Superior temporal gyrus (tissue), 1 donor: ENCODE data around the gene ULK3.

Source experiments
- DNase-seq: peaks from one replicate; pipeline ENCODE4 v3.0.0-alpha.2; 2016; ENCODE audit errors: extremely low spot score

The ULK3 gene

DNA sequence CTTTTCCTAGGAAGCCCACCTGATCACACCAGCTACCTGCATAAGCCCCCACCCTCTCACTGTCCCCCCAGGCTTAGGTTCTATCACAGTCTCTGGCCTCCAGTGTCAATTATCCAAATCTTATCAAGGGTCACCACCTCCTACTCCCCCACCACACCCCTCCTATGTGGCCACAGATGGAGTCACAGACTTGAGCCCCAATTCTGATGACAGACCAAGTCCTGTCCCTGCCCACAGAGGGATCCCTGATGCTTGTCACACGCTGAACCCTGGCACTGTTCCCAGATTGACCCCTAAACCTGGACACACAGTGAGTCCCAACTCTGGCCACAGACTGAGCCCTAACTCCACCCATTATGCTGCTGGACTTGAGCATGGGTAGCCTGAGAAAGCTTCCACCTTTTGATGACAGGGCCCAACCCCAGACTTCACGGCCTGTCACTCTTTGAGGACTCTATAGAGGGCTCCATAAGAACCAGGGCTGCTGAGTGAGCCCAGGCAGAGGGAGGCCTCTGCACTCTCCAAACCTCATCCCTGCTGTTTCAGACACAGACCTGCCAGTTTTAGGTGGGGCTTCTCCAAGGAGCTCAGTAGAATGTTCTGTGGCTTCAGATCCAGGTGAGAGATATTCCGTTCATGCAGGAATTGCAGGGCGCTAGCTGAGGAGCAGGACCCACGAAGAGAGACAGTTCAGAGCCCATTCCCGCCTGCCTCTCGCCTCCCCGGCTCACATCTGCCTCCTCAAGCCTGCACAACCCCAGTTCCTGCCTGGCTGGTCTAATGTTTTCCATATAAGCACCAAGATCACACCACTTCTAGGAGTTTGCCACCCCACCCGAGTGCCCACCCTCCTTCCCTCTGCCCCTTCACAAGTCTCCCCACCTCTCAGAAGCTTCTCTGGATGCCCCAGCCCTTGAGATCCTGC lies 1.8 kb downstream of the ULK3 start:
- no peak for DNase-seq

DNA sequence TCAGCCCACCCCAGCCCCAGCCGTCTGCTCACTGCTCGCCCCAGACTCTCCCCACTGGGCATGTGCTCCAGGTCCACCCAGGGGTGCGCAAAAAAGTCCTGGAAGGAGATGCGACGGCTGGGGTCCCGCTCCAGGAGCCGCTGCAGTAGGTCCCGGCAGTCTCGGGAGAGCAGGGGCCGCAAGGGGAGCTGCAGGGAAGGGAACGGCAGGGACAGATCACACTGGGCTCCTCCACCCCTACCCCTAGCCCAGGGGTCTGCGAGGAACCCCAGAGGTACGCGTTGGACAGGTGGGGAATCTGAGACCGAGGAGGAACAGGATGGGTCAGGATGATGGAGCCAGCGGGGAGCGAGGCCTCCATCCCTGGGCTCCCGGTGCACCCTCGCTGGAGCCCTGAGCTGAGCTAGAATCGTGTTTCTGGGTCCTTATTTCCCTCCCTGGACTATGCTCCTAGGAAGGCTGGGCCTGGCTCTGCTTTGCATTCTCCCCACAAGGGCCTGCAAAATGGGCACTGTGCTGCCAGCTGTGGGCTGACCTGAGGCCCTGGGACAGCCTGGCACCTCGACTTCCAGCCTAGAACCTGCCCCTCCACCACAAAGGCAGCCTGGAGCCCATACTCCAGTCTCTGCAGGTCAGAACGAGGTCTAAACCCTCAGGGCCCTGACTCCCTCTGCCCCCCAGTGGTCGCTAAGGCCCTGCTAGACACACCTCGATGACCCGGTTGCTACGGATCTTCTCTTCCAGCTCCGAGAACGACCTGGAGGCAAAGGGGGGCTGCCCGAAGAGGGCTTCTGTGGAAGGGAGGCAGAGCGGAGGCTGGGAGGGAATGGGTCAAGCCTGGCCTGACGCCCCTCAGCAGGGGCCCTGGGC lies 3.2 kb downstream of the ULK3 start:
- no peak for DNase-seq

DNA sequence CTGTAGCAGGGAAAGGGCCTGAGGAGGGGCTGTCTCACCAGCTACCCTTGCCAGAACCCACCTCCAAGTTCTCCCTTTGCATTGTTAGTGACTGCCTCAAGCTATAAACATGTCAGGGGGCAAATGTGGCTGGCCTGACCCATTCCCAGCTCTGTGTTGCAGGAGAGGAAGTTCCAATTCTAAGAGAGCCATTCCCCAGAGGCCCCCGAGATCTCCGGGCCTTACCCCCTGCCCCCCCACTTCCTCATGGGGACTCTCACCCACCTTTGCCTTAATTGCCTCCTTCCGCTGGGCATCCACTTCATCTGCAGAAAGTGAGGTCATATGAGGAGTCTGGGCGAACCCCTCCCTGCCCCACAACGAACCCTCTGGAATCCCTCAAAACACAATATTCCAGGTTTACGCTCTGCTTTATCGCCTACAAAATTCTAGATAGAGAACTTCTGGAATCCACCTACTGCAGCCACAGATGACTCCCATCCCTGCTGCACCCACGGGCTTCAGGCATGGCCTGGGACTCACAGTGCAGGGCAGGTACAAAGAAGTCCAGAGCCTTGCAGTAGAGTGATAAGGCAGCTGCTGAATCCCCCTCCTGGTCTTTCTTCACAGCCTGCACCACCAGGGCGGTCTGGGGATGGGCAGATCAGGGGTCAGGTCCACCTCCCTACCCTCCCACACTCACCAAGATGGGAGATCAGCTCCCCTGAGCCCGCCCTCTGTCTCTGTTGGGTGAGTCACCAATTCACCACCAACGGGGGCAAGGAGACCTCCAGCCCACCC lies 4.0 kb downstream of the ULK3 start:
- DNase-seq, result no peak

DNA sequence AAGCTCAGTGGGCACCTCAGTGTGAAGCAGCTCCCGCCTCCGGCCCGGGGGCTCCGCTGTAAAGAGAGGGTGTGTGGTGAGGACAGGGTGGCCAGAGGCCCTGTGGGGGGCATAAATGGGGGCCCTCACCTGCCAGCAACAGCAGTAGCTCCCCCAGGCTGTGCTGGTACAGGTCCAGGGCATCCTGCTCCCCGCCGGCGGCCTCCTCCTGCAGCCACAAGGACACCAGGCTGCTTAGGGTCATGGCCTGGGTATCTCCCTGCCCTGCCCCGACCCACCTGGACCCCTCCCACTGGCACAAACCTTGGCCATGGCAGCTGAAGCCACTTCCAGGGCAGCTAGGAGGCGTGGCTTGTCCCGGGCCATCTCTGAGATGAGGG lies 4.8 kb downstream of the ULK3 start:
- DNase-seq, result no peak

DNA sequence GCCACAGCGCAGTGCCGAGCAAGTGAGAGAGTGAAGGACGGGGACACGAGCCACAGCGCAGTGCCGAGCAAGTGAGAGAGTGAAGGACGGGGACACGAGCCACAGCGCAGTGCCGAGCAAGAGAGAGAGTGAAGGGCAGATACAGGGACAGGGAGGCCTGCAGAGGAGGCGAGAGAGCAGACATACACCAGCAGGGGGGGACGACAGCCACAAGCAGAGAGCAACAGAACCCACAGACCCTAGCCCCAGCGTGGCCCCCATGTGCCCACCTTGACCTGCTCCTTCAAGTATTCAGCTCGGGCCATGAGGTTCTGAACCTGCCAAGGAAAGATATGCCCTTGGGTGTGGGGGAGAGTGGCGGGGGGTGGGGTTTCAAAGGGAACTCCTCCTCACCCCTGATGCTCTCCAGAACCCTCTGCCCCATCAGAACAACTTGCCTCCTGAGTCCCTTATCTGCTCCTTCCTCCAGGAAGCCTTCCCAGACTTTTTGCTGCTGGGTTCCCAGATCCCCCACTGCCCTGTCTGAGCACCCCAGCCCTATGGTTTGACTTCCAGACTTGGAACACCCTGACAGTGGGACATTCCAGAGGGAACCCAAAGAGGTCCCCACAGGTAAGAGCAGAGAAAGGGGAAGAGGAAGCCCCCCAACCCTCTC lies 5.3 kb downstream of the ULK3 start:
- no peak for DNase-seq

DNA sequence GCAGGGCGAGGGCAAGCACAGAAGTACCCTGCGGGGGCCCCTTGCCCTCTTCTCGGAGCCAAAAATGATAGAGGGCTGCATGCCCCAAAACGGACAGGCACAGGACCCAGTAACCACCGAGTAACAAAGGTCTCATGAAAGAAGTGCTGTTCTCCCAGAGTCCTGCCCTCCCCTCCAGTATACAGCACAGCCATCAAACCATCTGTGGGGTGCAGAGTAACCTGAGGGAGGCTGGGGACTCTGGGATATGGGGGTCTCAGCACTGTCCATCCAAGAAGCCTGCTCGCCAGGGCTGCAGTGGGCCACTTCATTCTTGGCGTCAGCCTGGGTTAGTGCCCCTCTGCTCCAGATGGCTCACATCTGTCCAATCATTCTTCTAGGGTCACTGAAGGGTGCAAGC lies 6.1 kb downstream of the ULK3 start:
- no peak for DNase-seq

DNA sequence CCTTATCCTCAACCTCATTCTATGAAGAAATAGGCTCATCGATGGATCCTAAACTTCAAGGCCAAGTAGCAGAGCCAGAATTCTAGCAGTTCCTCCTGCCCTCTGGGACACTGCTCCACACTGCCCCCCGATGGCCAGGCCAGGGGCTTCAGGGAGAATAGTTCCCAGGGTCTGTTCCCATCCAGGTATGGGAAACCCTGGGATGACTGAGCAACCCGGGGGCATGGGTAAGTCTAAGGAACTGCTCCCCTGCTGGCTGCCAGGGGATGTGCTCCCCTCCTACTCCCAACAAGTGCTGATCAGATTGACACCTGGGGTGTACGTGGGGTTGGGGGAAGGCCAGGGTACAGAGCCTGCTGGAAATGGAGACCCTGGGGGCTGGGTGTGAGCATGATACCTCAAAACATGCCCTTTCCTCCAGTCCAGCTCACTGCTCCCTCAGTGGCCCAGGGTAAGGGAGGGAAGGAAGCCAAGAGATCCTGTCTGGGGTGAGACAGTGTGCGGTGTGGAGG lies 7.6 kb downstream of the ULK3 start:
- peak; percentile 51 for DNase-seq

DNA sequence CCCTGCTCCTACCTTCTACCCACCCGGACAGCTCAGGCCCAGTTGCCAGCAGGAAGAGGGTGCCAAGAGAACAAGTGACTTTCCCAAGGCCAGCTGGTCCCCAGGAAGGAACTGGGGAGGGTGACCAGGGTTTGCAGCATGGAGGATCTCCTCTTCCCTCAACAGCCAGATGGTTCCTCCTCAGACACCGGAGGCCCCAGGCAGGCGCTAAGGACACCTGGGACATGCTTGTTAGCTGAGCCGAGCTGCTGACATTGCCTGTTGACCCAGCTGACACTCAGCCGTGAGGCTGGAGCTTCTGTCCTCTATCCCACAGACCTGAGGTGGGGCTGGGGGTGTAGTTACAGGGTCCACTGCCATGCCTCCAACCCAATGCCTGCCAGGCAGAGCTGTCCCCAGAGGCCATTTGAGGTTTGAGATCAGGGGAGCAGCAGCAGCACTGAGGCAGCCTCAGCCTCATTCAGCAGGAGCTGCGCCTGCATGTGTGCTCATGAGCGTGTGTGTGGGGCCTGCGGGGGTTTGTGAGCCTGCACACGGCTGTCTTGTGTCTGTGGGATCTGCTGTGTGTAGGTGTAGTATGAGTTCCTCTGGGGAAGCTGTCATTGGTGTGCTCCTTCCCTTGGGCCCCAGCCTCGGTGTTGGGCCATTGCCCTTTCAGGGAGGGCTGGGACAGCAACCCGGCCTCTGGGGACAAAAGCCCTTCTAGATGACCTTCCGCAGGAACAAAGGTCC lies 9.4 kb downstream of the ULK3 start:
- no peak for DNase-seq

DNA sequence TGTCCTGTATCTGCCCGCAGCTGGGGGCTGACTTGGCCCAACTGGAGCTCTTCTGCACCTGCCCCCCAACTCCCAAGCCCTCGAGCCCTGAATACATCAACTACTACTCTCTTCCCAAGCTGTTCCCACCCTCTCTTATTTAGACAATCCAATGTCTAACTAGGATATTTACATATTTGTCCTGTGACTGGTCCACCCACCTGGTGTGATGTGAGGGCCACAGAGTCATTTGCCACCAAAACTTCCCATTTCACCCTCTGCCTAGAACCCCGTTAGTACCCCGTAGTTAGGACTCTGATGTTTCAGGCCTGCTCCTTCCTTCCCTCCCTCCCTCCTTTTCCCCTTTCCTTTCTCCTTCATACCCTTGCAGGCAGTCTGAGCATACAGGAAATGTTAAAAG lies 10.1 kb downstream of the ULK3 start:
- DNase-seq, result no peak

DNA sequence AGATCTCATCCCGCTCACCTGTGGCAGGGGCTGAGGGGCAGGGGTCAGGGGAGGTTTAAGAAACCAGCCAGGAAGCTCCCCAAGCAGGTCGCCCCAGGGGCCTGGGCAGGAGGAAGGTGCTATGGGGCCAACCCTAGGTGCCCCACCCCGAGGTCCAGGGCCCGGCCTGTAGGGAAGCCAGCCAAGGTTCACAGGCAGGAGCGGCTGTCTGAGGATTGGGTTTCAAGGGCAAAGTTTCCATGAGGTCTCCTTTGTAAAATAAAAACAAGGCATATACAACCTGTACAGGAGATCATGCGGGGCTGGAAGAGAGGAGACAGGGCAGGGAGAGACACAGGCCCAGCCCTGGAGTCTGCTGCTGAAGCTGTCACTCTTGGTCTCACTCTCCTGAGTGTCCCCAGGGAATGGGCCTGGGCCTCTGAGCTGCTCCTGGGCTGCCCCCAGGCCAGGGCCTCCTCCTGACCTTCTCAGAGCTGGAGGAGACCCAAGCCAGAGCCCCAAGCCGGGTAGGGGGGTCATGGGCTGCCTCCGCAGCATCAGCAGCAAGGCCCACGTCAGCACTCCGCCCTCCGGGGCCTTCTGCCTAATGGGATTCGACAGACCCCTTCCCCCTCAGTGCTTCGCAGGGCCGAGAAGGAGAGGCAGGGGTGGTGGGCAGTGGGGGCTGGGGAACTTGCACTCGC lies 11.0 kb downstream of the ULK3 start:
- no peak for DNase-seq

DNA sequence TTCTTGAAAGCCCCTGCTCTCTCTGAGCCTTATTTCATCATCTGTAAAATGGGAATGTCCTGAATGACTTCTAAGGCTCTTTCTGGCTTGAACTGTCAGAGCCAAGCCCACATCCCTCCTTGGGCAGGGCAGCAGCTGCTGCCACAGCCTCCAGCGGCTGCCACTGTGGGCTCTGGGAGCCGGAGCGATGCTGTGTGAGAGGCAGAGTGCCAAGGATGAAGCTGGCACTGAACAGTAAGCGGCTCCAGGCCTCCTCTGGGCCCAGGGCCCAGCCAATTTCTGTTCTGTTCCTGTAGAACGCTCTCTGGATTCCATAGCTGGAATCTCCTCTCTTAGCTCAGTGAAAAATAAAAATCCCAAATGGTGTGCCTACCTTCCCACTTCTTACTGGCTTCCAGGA lies 12.1 kb downstream of the ULK3 start:
- peak; percentile 84 for DNase-seq

DNA sequence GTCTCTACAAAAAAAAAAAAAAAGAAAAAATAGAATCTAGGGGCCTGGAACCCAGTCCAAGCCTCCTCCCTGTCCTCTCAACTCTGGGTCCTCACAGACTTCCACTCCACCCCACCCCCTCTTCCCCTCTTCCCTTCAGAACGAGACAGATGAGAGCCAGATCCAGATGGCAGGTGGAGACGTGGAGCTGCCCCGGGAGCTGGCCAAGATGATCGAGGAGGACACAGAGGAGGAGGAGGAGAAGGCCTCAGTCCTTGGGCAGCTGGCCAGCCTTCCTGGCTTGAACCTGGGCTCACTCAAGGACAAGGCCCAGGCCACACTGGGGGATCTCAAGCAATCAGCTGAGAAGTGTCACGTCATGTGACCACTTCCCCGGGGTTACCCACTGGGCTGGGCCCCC lies 13.0 kb downstream of the ULK3 start:
- no peak for DNase-seq

DNA sequence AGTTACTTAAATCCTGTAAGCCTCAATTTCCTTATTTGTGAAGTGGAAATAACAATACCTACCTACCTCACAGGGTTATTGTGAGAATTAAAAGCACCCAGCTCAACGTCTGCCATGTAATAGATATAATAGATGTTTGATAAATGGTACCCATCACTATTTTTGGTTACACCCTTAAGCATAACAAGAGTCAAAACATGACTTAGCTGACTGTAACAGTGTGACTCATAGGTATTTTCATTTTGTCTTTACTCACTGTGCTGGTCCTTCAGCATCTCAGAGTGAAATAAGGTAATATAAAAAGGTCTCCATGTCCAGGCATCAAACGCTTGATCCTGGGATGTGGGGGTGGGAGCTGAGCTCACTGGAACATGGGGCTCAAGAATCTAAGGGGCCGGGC lies 13.5 kb downstream of the ULK3 start:
- no peak for DNase-seq

DNA sequence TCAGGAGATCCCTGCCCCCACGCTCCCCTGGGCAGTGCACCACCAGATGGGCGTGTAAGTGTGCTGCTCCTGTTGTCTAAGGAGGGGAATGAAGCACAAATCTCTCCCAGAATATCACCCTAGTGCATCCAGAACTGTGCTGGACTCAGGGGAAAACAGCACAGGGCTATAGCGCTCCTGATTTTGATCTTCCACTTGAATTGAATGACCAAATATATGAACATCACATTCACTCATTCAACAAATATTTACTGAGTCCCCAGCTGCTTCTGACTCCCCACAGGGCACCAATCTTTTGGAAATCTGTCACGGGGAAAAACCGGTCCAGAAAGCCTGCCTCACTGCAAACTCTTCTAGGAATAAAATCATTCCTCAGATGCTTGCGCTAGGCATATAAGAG lies 14.1 kb downstream of the ULK3 start:
- no peak for DNase-seq

DNA sequence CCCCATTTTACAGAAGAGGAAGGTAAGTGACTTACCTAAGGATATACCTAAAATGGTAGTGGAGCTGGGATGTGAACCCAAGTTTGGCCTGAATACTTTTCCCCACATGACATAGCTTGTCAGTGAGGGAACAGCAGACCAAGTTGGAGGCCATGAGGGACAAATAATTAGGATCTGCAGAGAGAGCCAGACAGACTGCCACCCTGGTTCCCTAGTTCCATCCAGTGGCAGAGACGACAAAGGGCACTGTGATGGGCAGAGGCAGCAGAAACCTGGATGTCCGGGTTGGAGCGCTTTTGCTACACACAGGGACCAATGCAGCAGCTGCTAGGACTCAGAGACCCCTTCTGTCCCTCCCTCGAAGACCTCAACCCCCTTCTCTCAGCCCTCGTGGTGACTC lies 15.3 kb downstream of the ULK3 start:
- DNase-seq, result no peak

DNA sequence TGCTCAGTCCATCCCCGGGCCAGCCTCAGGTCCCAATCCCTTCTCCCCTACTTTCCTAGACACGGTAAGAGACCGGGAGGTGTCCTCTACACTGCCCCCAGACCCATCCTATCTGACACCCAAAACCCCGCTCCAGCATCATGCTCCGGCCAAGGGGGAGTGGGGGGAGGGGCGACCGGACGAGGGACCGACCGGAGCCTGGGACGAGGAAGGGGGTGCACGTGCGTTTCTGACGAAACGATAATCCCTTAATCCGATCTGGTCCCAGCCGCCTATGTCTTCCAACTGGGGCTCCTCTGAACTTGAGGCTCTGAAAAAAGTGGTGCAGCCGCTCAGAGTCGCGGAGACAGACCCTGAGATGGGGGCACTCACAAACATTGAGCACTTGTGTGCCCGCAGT lies 16.0 kb downstream of the ULK3 start:
- DNase-seq, result no peak

DNA sequence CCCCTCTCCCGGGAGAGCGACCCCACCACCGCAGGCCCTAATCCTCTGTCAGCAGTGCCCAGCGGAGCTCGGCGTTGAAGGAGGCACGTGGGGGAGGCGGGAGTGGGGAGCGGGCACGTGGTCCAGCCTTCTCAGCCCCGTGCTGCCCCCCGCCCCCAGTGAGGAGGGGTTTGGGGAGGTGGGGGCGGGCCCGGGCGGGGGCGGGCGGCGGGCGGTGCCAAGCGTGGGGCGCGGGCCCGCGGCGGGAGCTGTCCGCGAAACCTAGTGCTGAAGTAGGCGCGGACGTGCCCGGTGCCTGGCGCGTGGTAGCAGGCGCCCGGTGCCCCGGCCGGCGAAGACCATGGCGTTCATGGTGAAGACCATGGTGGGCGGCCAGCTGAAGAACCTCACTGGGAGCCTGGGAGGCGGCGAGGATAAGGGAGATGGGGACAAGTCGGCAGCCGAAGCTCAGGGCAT lies 16.6 kb downstream of the ULK3 start, which contains the start of gene CPLX3:
TSS of gene CPLX3 (plus strand) at position 264 of the 456 bp plus-strand sequence. CDS start at position 341, 77 bp downstream.
- DNase-seq, result no peak

DNA sequence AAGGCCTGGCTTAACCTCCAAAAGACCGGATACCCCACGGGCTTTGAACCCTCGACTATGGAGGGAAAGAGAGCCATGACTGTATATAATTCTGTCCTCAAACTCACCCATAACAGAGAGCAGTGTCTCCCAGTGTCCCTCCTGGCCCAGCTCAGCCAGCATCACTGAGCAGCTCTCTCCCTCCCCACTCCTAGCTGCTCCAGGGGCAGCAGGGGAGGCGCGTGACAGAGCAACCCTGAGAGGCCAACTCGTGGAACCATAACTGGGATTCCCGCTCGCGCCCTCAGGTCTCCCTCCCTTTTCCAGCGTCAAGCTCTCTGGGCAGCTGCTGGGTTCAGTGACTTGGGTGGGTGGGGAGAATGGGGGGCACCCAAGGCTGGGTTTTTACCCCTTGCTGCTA lies 17.1 kb downstream of the ULK3 start:
- DNase-seq, result no peak

DNA sequence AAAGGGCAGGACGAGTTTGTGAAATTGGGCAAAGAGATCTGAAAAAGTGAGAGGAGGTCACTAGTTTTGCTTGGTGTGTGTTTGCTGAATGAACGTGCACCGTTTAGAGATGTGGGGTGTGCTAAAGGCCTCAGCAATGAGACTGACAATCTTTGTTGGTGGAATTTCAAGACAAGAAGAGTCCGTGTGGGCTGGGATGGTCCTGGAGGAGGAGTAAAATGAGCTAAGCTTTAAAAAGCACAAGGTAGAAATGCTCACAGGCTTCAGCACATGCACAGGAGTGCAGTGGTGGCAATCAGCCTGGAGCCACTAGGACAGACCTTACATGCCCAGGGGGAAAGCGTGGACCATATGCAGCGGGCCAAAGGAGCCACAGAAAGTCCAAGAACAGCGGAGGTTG lies 18.0 kb downstream of the ULK3 start:
- no peak for DNase-seq

DNA sequence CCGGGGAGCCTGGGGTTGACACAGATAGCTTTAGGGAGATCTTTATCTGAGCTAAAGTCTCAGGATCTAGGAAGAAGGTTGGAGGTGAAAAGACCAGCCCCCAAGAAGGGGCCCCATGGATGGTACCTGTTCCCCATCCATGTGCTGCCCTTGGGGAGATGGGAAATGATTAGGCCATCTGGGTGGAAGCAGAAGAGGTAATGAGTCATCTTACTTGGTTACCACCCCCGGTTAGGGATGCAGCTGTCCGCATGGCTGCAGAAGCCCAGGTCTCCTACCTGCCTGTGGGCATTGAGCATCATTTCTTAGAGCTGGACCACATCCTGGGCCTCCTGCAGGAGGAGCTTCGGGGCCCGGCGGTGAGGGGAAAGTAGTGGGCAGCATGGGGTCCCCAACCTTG lies 19.6 kb downstream of the ULK3 start:
- DNase-seq, result no peak
